GM19238 (cell line): ENCODE data around the gene PAAF1.
"Not testable (repeated sequence)": the region's sequence is repeated elsewhere in the genome, so short reads cannot be mapped to it uniquely, and the experiment has no call there.

Source experiments
- DNase-seq: peaks from one replicate; pipeline ENCODE4 v3.0.0; 2011; ENCODE audit warnings: low spot score; ENCODE audit not compliant: insufficient read length

The PAAF1 gene

GRCh38 chr11:73883856-73884255, 7.1 kb downstream of the PAAF1 start:
- no peak for DNase-seq

- DNase-seq: no peak
Measured at GRCh38 chr11:73888244-73888643, 11.4 kb downstream of the PAAF1 start.

GRCh38 chr11:73889019-73889418, 12.2 kb downstream of the PAAF1 start:
- DNase-seq: no peak

- DNase-seq: no peak
Measured at GRCh38 chr11:73889536-73889935, 12.7 kb downstream of the PAAF1 start.

- no peak for DNase-seq
Measured at GRCh38 chr11:73893041-73893440, 16.2 kb downstream of the PAAF1 start.

- DNase-seq: no peak
Measured at GRCh38 chr11:73894725-73895335, 18.0 kb downstream of the PAAF1 start.

GRCh38 chr11:73902303-73902702, 25.5 kb downstream of the PAAF1 start:
- DNase-seq: no peak

- DNase-seq: no peak
Measured at GRCh38 chr11:73907191-73907590, 30.4 kb downstream of the PAAF1 start.

- DNase-seq: no peak
Measured at GRCh38 chr11:73912026-73912425, 35.2 kb downstream of the PAAF1 start.

- no peak for DNase-seq
Measured at GRCh38 chr11:73913472-73913871, 36.7 kb downstream of the PAAF1 start.

- no peak for DNase-seq
Measured at GRCh38 chr11:73914284-73914683, 37.5 kb downstream of the PAAF1 start.

GRCh38 chr11:73916435-73916834, 39.6 kb downstream of the PAAF1 start:
- no peak for DNase-seq

- no peak for DNase-seq
Measured at GRCh38 chr11:73921180-73921579, 44.4 kb downstream of the PAAF1 start.

GRCh38 chr11:73929388-73929787, 52.6 kb downstream of the PAAF1 start:
- DNase-seq: no peak

GRCh38 chr11:73931039-73931645, 54.3 kb downstream of the PAAF1 start:
- no peak for DNase-seq

GRCh38 chr11:73931951-73932350, 55.2 kb downstream of the PAAF1 start:
- no peak for DNase-seq

GRCh38 chr11:73932781-73933180, 56.0 kb downstream of the PAAF1 start:
- DNase-seq: no peak

- not testable (repeated sequence) for DNase-seq
Measured at GRCh38 chr11:73936047-73936446, 59.2 kb downstream of the PAAF1 start.

- no peak for DNase-seq
Measured at GRCh38 chr11:73939096-73939495, 62.3 kb downstream of the PAAF1 start.

- no peak for DNase-seq
Measured at GRCh38 chr11:73940801-73941570, 64.2 kb downstream of the PAAF1 start.

GRCh38 chr11:73942010-73942409, 65.2 kb downstream of the PAAF1 start:
- no peak for DNase-seq

- no peak for DNase-seq
Measured at GRCh38 chr11:73944085-73944484, 67.3 kb downstream of the PAAF1 start.

- DNase-seq: no peak
Measured at GRCh38 chr11:73944901-73945300, 68.1 kb downstream of the PAAF1 start.
